PC-3 (cell line): ENCODE measurements around the gene SLC4A4. TPM values are rescaled to one million over a fixed set of nuclear protein-coding genes. Genes with fewer than 3 reads are reported as not detected.

Source experiments
- ATAC-seq: fragments of 200-7000 bp; cut with Tn5 transposase; 2 replicates; pipeline ENCODE4 v1.9.1; 2020; ENCODE audit warnings: mild to moderate bottlenecking, moderate library complexity
- BruUV-seq: library from RNA; stranded (reverse); fragments of 400-500 nt; replicated peaks from 2 replicates; lab custom pipeline; 2021; lab: Mats Ljungman, UMichigan
- CTCF ChIA-PET: fragments of 300-600 bp; sonication (Branson Sonifier 250); formaldehyde crosslinking; loops from one replicate; lab custom pipeline; 2022; ENCODE audit warnings: antibody characterized with exemption; lab: Charles Lee
- POLR2A ChIA-PET: fragments of 300-600 bp; sonication (Branson Sonifier 250); formaldehyde crosslinking; loops from one replicate; lab custom pipeline; 2022; ENCODE audit warnings: antibody characterized with exemption; ENCODE audit not compliant: unreplicated experiment; lab: Charles Lee
- DNase-seq: peaks from one replicate; pipeline ENCODE4 v3.0.0-alpha.2; 2015
- H2AFZ ChIP-seq: fragments of 300-600 bp; sonication (generic); 2 replicates; pipeline ENCODE4 v1.6.0; 2016; ENCODE audit warnings: antibody characterized with exemption, low read length
- H3F3A ChIP-seq: fragments of 300-600 bp; sonication (generic); one replicate; pipeline ENCODE4 v1.6.0; 2017; ENCODE audit warnings: antibody characterized with exemption, low read length, control low read depth, mild to moderate bottlenecking; ENCODE audit not compliant: unreplicated experiment
- H3K27ac ChIP-seq: fragments of 300-600 bp; sonication (generic); 2 replicates; pipeline ENCODE4 v1.5.1; 2016; ENCODE audit warnings: mild to moderate bottlenecking, low read length
- H3K27me3 ChIP-seq: fragments of 300-600 bp; sonication (generic); 2 replicates; pipeline ENCODE4 v1.6.1; 2016; ENCODE audit warnings: low read length, mixed read lengths
- H3K36me3 ChIP-seq: fragments of 300-600 bp; sonication (generic); 2 replicates; pipeline ENCODE4 v1.6.1; 2016; ENCODE audit warnings: low read depth, mixed run types, low read length, mixed read lengths
- H3K4me1 ChIP-seq: fragments of 300-600 bp; sonication (generic); 2 replicates; pipeline ENCODE4 v1.5.1; 2016; ENCODE audit warnings: low read length; ENCODE audit not compliant: insufficient read depth
- H3K4me2 ChIP-seq: fragments of 300-600 bp; sonication (generic); 2 replicates; pipeline ENCODE4 v1.6.0; 2016; ENCODE audit warnings: low read length
- H3K4me3 ChIP-seq: fragments of 300-600 bp; sonication (generic); 2 replicates; pipeline ENCODE4 v1.5.1; 2016; ENCODE audit warnings: mild to moderate bottlenecking, low read length, mixed read lengths
- H3K79me2 ChIP-seq: fragments of 300-600 bp; sonication (generic); 2 replicates; pipeline ENCODE4 v1.6.1; 2017; ENCODE audit warnings: low read length, mixed read lengths
- H3K9ac ChIP-seq: fragments of 300-600 bp; sonication (generic); 2 replicates; pipeline ENCODE4 v1.6.0; 2016; ENCODE audit warnings: mild to moderate bottlenecking, low read length
- H3K9me2 ChIP-seq: fragments of 300-600 bp; sonication (generic); replicated peaks from 2 replicates; pipeline ENCODE4 v1.6.1; 2016; ENCODE audit warnings: mixed run types, low read length, mixed read lengths
- H3K9me3 ChIP-seq: fragments of 300-600 bp; sonication (generic); 2 replicates; pipeline ENCODE4 v1.6.1; 2016; ENCODE audit warnings: low read length, mixed read lengths
- H4K20me1 ChIP-seq: fragments of 300-600 bp; sonication (generic); 2 replicates; pipeline ENCODE4 v1.6.1; 2016; ENCODE audit warnings: low read length, mixed read lengths
- CTCF ChIP-seq: fragments of 300-600 bp; sonication (generic); conservative IDR thresholded peaks from 2 replicates; pipeline ENCODE4 v1.5.1; 2017; ENCODE audit warnings: antibody characterized with exemption, low read depth, mild to moderate bottlenecking, low read length
- EZH2 ChIP-seq: fragments of 300-600 bp; sonication (generic); IDR thresholded peaks from one replicate; pipeline ENCODE4 v1.6.1; 2017; ENCODE audit warnings: antibody characterized with exemption, mild to moderate bottlenecking, low read length; ENCODE audit not compliant: unreplicated experiment
- EZH2phosphoT487 ChIP-seq: fragments of 300-600 bp; sonication (generic); IDR thresholded peaks from 2 replicates; pipeline ENCODE4 v1.6.1; 2018; ENCODE audit warnings: mild to moderate bottlenecking, antibody characterized with exemption, low read length, borderline replicate concordance
- intact Hi-C: fragments of 100-400 bp; cut with micrococcal nuclease; formaldehyde crosslinking; loops from 2 replicates; pipeline ENCODE4 v1.9.0; 2023
- total RNA-seq: library from RNA; depleted of rRNA; stranded (reverse); fragments of >200 nt; gene quantifications from 2 replicates; pipeline ENCODE4 v1.2.3, GENCODE V29; 2014

The SLC4A4 gene
- total RNA-seq, 1 experiment from 2014 or later = 0.47 TPM

GRCh38 chr4:71348586-71348985, 9.8 kb downstream of the SLC4A4 start:
- no peak overlapping the region for H3K4me3 ChIP-seq
- ChIA-PET CTCF (no interaction called here), POLR2A (no interaction called here)
- no peak overlapping the region for H3K27ac ChIP-seq
- intact Hi-C loops = no loop called here
- H3F3A ChIP-seq = no peaks in the 10 kb centered on the region
- H2AFZ ChIP-seq = no peak overlapping the region
- no peak for TF ChIP-seq CTCF
- no peak for TF ChIP-seq EZH2phosphoT487
- TF ChIP-seq EZH2 = no peak
- H3K27me3 ChIP-seq = no peaks in the 10 kb centered on the region
- H3K36me3 ChIP-seq = no peaks in the 10 kb centered on the region
- H3K9me3 ChIP-seq = no peaks in the 10 kb centered on the region
- no peak overlapping the region for H3K9ac ChIP-seq
- H3K79me2 ChIP-seq = no peaks in the 10 kb centered on the region
- BruUV-seq = no TSS peak
- no peaks in the 10 kb centered on the region for H3K4me1 ChIP-seq
- ATAC-seq = no peak
- H4K20me1 ChIP-seq = no peaks in the 10 kb centered on the region
- H3K4me2 ChIP-seq = no peak overlapping the region
- DNase-seq = no peak
- H3K9me2 ChIP-seq = 0 out of 2 replicates have a peak, but pooled peaks cover 3% of the 10 kb centered on the region

- POLR2A ChIA-PET = no interaction called here
- no peak for ATAC-seq
- BruUV-seq = no TSS peak
Measured at GRCh38 chr4:71355045-71355444, 16.2 kb downstream of the SLC4A4 start.

More at GRCh38 chr4:71355045-71355444, 16.2 kb downstream of the SLC4A4 start:
- H3K4me3 ChIP-seq = no peak overlapping the region
- H4K20me1 ChIP-seq = no peaks in the 10 kb centered on the region
- no peak overlapping the region for H3K27ac ChIP-seq
- no peaks in the 10 kb centered on the region for H3K36me3 ChIP-seq
- CTCF ChIA-PET = interaction anchor here (0.5 kb wide), 1 partner anchor 49 kb away, joined by 3 read pairs; no protein-coding TSS in a partner anchor
- intact Hi-C loops = no loop called here
- no peaks in the 10 kb centered on the region for H3K27me3 ChIP-seq
- no peaks in the 10 kb centered on the region for H3K79me2 ChIP-seq
- H3K4me2 ChIP-seq = no peak overlapping the region
- no peaks in the 10 kb centered on the region for H3K9me3 ChIP-seq
- no peaks in the 10 kb centered on the region for H3K9me2 ChIP-seq
- no peaks in the 10 kb centered on the region for H3F3A ChIP-seq
- H3K4me1 ChIP-seq = no peaks in the 10 kb centered on the region
- TF ChIP-seq EZH2 (no peak), EZH2phosphoT487 (no peak), CTCF (no peak)
- no peak for DNase-seq
- no peak overlapping the region for H2AFZ ChIP-seq
- no peak overlapping the region for H3K9ac ChIP-seq
